GM18498 (cell line): ENCODE results near the gene GIMAP6.
"Not testable (repeated sequence)": the region's sequence is repeated elsewhere in the genome, so short reads cannot be mapped to it uniquely, and the experiment has no call there.

ENCODE experiments used
- ATAC-seq: cut with Tn5 transposase; IDR thresholded peaks from one replicate; pipeline ENCODE4 v1.9.1; 2021; ENCODE audit warnings: mild to moderate bottlenecking, moderate library complexity; ENCODE audit not compliant: unreplicated experiment

GIMAP6 gene

DNA sequence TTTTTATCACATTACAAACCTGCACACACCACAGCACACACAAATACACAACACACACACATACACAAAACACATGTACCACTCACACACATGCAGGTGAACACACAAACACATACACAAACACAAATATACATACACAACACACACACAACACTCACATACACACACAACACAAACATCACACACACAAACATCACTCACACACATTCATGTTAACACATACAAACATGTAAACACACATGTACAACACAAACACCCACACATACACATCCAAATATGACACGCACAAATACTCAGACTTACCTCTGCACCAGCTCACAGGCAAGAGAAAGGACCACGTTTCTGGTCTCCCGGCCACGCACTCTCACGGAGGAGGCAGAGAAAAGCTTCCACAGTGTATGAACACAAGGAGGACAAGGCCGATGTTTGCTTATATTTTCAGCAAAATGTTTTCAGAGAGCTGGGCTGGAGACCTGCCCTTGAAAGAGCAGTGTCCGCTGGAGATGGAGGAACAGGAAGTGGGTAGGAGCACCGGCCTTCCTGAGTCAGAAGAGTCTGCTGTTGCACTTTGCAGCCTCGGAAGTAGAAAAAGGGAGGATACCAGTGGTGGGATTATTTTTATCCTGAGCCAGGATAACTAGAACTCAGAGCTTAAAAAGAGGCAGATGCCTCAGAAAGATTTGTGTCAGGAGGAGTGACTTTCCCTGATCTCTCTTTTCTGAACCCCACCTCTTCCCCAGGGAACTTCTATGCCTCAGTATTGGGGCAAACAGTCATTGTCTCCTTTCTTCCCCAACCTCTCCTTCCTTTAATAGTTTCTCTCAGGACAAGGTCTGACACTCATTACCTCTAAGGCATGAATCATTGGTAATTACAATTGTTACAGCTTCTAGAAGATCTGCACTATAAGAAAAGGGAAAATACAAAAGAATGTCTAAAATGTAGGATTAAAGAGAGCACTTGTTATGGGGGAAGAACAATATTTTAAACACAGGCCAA lies at the start of gene GIMAP6:
TSS of gene GIMAP6 (minus strand) at position 520 of the 999 bp plus-strand sequence. CDS start 2,243 bp downstream, outside the sequence.
- peak; percentile 72 for ATAC-seq

DNA sequence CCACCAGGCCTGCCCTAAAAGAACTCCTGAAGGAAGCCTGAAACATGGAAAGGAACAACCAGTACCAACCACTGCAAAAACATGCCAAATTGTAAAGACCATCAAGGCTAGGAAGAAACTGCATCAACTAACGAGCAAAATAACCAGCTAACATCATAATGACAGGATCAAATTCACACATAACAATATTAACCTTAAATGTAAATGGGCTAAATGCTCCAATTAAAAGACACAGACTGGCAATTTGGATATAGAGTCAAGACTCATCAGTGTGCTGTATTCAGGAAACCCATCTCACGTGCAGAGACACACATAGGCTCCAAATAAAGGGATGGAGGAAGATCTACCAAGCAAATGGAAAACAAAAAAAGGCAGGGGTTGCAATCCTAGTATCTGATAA lies 48.2 kb upstream of the GIMAP6 start:
- ATAC-seq, result not testable (repeated sequence)

DNA sequence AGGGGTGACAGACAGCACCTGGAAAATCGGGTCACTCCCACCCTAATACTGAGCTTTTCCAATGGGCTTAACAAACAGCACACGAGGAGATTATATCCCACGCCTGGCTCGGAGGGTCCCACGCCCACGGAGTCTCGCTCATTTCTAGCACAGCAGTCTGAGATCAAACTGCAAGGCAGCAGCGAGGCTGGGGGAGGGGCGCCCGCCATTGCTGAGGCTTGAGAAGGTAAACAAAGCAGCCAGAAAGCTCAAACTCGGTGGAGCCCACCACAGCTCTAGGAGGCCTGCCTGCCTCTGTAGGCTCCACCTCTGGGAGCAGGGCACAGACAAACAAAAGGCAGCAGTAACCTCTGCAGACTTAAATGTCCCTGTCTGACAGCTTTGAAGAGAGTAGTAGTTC lies 46.4 kb upstream of the GIMAP6 start:
- ATAC-seq, result not testable (repeated sequence)

DNA sequence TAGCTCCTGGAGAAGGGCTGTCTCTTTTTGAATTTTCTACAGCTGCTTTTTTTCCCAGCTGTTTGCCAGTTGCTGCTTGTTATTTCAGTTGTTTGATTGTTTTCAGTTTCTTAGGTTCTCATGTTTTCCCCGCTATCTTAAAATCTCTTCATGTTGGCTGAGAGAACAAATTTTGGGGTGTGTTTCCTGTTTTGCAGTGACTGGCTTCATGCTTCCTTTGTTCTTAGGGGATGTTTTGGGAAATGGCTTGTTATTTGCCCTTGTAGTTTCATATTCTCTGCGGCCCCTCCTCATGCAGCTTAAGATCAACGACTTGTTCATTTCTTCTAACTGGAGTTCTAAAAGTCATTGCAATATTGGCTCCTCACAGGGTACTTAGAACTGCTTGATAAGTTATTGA lies 44.7 kb upstream of the GIMAP6 start:
- ATAC-seq, result not testable (repeated sequence)

DNA sequence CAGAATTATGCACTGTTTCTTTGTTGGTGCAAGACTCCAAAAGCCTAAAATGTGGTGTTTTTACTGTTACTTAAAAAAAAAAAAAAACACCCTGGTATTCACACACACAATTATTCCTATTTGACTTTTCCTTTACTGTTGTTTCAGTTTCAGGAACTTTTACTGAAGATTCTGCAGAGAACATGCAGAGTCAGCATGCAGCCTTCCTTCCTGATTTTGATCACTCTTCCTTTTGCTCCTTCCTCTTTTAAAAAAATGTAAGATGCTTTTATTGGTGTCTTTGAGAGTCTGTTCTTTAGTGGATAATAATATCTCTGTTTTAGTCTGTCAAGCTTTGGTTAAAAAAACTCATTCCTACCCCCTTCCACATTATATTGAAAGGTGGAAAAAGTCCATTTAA lies 44.1 kb upstream of the GIMAP6 start:
- ATAC-seq, result not testable (repeated sequence)

DNA sequence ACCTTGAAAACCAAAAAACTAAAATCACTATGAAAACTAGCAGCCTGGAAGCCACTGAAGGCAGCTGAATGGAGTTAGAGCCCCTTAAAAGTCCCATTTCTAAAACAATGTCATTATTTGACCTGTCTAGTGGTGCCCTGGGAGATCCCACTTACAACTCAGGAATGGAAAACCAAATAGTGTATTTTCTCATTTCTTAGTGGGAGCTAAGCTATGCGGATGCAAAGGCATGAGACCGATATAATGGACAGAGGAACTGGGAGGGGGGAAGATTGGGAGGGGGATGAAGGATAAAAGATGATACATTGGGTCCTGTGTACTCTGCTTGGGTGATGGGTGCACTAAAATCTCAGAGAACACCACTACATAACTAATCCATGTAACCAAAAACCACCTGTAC lies 43.5 kb upstream of the GIMAP6 start:
- no peak for ATAC-seq

DNA sequence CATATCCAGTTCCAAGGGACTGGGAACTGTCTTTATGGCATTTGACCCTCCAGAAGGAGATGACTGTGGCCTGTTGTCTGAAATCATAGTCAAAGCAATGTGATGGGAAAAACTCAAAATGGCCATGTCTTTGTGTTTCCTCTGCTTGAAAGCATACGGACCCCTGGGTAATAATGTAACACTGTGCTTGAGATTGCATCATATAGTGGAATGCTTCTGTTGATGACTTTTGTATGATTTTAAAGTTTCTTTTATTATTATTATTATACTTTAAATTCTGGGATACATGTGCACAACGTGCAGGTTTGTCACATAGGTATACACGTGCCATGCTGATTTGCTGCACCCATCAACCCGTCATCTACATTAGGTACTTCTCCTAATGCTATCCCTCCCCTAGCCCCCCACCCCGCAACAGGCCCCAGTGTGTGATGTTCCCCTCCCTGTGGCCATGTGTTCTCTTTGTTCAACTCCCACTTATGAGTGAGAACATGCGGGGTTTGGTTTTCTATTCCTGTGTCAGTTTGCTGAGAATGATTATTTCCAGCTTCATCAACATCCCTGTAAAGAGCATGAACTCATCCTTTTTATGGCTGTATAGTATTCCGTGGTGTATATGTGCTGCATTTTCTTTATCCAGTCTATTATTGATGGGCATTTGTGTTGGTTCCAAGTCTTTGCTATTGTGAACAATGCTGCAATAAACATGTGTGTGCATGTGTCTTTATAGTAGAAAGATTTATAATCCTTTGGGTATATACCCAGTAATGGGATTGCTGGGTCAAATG lies 39.8 kb upstream of the GIMAP6 start:
- ATAC-seq, result not testable (repeated sequence)

DNA sequence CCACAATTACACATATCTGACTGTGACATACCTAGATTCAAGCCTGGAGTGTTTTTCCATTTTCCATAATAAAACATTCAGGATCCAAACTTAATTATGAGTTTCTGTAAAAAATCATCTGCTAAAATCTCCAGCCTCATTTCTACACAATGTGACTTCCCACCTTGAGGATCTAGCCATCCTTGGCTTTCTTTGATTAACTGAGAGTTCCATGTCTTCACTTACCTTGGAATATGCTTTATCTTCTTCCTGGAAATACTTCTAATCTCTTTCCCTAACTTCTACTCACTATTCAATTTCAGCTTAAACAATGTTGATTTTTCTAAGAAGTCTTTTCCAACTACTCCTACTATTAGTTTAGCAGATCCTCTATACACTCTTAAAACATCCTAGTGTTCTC lies 36.8 kb upstream of the GIMAP6 start:
- ATAC-seq, result no peak

DNA sequence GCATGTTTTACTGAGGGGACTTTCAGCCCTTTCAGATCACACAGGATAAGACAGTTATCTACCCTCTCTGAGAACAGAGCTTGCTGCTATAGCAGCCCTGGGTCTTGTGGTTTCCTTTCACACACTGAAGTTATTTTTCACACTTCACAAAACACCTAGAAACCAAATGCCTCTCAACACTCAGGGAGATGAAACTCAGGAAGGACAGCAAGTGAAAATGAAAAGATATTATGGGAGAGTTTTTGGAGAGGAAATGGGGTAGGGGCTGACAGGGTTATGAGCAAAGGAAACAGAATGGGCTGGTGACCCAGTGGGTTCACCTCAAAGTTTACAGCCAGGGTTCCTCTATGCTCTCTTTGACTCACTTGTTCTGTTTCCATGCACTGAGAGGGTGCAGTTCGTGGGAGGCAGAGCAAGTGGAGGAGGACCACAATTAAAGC lies 36.3 kb upstream of the GIMAP6 start:
- ATAC-seq, result peak; percentile 85

DNA sequence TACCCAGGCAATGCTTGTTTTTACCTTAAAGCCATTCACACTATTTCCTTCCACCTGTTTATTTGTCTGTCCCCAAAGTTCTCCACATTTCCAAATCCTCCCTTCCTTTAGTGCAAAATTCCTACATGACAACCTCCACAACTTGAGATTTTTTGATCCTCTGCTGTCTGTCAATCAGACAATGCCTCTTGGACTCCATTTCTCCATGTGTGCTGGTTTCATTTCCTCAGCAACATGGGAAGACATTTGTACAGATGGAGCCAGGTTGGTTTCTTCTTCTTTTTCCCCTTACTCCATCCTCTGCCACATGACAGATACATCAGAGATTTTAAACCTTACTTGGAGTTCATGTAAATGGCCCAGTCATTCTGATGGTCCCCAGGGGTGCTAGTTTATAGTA lies 34.2 kb upstream of the GIMAP6 start:
- ATAC-seq, result no peak

DNA sequence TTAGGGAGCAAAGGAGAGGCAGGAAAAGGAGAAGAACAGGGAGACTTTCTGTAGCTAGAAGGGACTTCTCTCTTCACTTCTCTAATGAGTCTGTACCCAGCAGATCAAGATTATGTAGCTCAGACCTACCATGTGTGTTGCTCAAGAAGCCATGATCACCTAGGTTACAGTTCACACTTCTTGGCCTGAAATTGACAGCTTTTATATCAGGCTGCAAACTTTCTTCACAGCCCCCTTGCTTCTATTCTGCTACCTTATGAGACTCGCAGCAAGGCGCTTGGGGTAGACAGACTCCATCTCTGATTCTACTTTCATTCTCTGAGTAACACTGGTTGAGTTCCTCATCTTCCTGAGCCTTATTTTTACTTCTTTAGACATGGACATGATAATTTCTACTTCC lies 33.7 kb upstream of the GIMAP6 start:
- no peak for ATAC-seq

DNA sequence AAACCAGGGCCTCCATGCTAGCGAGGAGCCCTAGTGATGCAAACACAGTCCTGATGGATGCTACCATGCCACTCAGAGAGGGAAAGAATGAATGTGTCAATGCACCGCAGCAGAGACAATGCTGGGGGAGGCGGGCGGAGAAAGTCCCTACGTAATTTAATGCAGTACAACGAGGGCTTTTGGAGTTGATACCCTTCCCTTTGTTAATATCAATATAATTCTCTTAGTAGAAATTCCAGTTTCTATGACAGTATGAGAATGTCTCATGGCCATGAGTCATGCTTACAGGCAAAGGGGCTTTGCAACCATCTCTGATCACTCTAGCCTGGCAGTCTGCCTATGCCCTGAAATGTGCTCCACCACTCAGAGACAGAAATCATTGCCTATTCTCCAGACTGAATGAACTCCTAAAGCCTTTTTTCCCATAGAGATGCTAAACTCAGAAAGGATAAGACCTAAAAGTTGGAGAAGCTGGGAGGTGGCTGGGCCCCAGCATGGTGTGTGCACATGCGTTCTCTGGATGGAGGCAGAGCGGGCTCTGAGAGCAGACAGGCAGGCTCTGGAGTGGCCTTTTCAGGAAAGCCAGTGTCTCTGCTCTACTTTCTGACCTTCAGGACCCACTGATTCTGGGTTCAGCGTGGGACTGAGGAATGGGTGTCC lies 33.0 kb upstream of the GIMAP6 start:
- ATAC-seq, result no peak

DNA sequence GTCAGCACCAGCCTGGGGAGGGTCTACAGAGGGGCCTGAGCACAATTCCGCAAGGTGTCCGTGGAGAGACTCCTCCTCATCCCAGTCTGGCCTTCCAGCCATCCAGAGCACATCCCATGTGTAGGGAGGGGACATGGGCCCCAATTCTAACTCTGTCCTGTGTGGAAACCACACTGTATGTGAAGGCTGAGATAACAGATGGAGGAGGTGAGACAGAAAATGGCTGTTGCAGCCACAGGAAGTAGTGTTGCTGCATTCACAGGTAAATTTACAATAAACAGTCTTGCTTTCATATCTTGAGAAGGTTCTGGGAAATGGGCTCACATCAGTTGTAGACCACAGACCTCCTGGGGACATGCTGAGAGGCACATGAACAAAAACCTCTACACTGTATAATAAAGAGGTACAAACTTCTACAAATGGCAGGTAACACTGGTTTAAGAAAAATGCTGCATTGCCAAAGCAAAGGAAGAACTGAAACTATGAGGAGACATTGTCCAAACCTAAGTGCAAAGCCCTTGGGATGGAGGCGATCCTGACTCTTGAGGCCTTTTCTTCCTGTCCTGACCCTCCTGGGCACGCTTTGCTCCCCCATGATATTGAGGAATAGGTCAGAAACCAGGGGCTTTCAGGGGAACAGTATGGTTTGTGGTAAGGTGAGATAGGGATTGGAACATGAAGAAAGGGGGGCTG lies 31.8 kb upstream of the GIMAP6 start:
- no peak for ATAC-seq

DNA sequence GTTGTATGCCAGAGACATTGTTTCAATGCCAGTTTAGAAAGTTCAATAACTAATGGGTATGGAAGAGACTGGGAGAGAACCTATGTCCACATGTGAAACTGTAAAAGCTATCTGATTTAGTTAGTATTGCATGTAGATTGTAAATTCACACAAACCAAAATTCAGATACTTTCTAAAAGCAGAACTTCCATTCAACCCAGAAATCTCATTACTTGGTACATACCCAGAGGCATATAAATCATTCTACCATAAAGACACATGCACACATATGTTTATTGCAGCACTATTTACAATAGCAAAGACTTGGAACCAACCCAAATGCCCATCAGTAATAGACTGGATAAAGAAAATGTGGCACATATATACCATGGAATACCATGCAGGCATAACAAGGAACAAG lies 30.6 kb upstream of the GIMAP6 start:
- ATAC-seq, result not testable (repeated sequence)

DNA sequence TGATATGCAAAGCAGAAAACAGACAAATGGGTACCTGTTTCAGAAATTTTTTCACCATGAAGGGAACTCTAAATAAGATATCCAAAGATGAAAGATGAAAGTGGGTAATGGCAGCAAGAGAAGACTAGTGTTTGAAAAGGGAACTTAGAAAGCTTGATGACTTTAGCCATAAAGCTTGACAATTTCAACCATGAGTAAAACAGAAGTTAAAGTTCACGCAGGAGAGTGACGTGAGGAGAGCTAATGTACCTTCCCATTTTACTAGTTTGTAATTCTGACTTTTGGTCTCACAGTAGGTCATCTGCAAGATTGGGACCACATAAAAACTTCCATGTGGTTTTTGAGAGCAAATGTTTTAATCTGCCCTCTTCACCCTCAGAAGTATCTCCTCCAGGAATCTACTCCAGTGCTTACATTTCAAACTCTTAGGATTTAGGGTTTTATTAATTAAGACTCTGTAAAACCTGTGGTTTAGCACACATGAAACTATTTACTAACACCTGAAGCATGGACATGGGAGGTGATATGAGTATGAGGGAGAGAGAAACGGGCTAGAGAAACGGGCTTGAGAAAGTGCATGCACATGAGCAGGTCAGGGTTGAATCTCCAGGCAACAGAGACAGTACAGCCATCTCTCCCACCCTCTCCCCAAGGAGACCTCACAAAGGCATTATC lies 28.9 kb upstream of the GIMAP6 start:
- ATAC-seq, result no peak

DNA sequence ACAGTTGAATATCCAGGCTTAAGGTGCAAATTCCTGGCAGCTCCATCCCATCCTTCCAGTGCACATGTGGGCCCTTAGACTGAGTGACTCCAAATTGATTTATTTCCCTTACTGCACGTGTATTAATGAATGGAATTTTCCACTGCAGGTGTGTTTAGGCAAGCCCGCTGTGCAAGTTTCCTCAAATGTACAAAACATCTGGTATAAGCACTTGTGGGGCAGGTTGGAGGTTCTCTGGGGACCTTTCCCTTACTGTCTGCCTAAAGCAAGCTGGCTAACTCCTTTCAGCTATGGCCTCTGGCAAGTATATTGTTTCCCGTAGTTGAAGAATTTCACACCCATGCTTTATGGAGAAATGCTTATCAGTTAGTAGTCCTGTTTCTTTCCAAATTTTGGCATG lies 25.3 kb upstream of the GIMAP6 start:
- no peak for ATAC-seq

DNA sequence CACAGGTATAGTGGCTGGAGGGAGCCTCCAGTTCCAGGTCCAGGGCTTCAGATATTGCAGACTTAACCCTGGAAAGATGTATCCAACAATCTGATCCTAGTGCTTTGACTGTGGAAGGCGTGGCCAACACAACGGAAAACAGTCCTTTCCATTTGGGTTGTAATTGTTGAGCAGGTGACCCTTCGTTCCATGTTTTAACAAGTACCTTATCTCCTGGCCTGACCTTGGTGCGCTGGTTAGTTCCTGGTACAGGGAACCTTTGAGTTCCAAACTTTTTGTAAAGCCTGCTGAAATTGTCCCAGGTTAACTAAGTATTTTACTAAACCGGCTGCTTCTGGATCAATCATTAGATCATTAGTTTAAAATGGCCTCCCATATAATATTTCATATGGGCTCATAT lies 23.9 kb upstream of the GIMAP6 start:
- ATAC-seq, result no peak

DNA sequence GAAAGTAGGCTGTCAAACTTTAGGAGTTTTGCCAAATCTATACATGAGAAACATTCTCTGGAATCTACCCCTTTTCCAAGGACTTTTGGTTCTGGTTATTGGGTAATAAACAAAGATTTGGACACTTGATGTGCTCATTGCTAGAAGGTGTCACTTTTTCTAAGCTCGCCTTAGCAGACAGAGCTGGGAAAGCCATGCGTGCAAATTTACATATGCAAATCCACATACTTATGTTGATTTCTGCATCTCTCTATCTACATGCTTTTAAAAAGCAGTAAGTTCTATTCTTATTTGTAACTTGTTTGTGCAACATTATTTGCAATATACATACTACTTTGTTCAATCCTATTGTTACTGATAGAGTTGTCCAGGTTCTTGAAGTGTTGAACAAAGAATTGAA lies 22.5 kb upstream of the GIMAP6 start:
- ATAC-seq, result no peak

DNA sequence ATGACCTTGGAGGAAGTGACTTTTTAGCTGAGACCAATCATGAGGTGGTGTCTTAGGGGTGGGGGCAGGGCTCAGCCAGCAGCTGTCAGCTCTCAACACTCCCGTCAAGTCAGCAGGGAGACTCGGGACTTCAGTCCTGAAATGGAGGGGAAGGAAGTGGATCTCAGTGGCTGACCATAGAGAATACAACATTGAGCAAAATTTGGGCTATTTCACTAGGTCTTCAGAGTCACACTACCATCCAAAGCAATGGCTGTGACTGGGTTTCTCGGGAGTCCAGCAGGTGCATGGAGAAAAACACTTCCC lies 16.8 kb upstream of the GIMAP6 start:
- no peak for ATAC-seq

DNA sequence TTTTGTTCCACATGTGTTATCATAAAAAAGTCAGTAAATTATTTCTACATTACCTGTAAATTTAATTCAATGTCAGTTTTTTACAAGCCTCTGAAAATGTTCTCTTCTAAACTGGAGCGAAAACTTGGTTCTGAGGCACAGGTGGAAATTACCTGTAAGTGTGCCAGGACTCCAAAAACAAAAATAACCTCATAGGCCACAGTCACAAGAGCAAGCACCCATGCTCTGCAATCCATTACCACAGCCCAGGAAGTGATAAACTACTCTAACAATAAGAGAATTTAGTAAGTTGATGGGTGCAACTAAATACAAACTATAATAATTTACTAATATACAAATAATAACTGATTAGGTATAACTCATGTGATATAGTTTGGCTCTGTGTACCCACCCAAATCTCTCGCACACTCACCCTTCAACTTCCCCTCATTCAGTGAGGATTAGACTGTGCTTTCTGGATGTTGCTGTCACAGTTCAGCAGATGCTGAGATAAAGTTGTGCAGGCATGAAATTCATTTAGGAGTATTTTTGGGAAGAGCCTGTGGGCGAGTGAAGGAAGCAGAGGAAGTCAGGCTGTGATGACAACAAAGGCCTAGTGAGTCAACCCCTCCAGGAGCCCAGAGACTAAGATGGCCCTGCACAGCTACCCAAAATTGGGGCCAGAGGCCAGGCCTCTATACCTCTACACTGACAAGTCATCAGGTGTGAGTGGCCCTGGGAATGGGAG lies 16.3 kb upstream of the GIMAP6 start:
- ATAC-seq, result no peak
